Keratinocyte (primary cell): ENCODE data around the gene LRIG1. TPM values are rescaled to one million over a fixed set of nuclear protein-coding genes. Genes with fewer than 3 reads are reported as not detected.

Experiments used
- DNase-seq: peaks from one replicate; pipeline ENCODE4 v3.0.0-alpha.2; 2011; ENCODE audit warnings: low read depth, missing footprints, low spot score
- FAIRE-seq: peaks from 2 replicates; lab custom pipeline; 2011; peaks lifted over from hg19 to GRCh38; lab: Jason Lieb, UNC
- H2AFZ ChIP-seq: 2 replicates; pipeline ENCODE4 v1.6.0; 2012; ENCODE audit warnings: low read length, control low read depth, inconsistent platforms; ENCODE audit not compliant: control insufficient read depth
- H3K27ac ChIP-seq: 2 replicates; pipeline ENCODE4 v1.5.1; 2011; ENCODE audit warnings: low read length; ENCODE audit not compliant: control insufficient read depth, insufficient read depth
- H3K27me3 ChIP-seq: 3 replicates; pipeline ENCODE4 v1.6.0; 2011; ENCODE audit warnings: low read length; ENCODE audit not compliant: control insufficient read depth, insufficient read depth; ENCODE audit errors: extremely low read depth
- H3K36me3 ChIP-seq, 2 experiments: 2 replicates in 1 of 2; 3 replicates in 1 of 2; pipeline ENCODE4 v1.5.1; 2011; ENCODE audit warnings: low read length in 2 of 2, mild to moderate bottlenecking in 1 of 2; ENCODE audit not compliant: control insufficient read depth in 2 of 2, insufficient read depth in 2 of 2; ENCODE audit errors: extremely low read depth in 1 of 2
- H3K4me1 ChIP-seq: 3 replicates; pipeline ENCODE4 v1.5.1; 2011; ENCODE audit warnings: low read length; ENCODE audit not compliant: control insufficient read depth, insufficient read depth; ENCODE audit errors: extremely low read depth
- H3K4me2 ChIP-seq: 3 replicates; pipeline ENCODE4 v1.6.0; 2011; ENCODE audit warnings: low read depth, low read length; ENCODE audit not compliant: control insufficient read depth, insufficient read depth; ENCODE audit errors: extremely low read depth
- H3K4me3 ChIP-seq, 3 experiments: fragments of 200-600 bp in 1 of 3; sonication (generic) in 1 of 3; 2 replicates in 2 of 3; 3 replicates in 1 of 3; pipeline ENCODE4 v1.5.1; 2011 to 2016; ENCODE audit warnings: low read length in 3 of 3, mild to moderate bottlenecking in 3 of 3, control low read depth in 2 of 3, inconsistent platforms in 1 of 3, low read depth in 1 of 3, mixed read lengths in 1 of 3, mixed run types in 1 of 3, moderate library complexity in 1 of 3; ENCODE audit not compliant: control insufficient read depth in 2 of 3, insufficient read depth in 2 of 3; ENCODE audit errors: extremely low read depth in 1 of 3
- H3K79me2 ChIP-seq: 2 replicates; pipeline ENCODE4 v1.6.0; 2012; ENCODE audit warnings: low read length; ENCODE audit not compliant: control insufficient read depth, insufficient read depth
- H3K9ac ChIP-seq: 3 replicates; pipeline ENCODE4 v1.6.0; 2011; ENCODE audit warnings: low read length; ENCODE audit not compliant: control insufficient read depth, insufficient read depth; ENCODE audit errors: extremely low read depth
- H3K9me1 ChIP-seq: 3 replicates; pipeline ENCODE4 v1.6.0; 2011; ENCODE audit warnings: low read length; ENCODE audit not compliant: control insufficient read depth, insufficient read depth; ENCODE audit errors: extremely low read depth
- H3K9me3 ChIP-seq: 2 replicates; pipeline ENCODE4 v1.5.1; 2012; ENCODE audit warnings: low read depth, low read length; ENCODE audit not compliant: control insufficient read depth
- H4K20me1 ChIP-seq: 3 replicates; pipeline ENCODE4 v1.6.0; 2011; ENCODE audit warnings: low read length; ENCODE audit not compliant: control insufficient read depth, insufficient read depth; ENCODE audit errors: extremely low read depth
- CTCF ChIP-seq, 3 experiments: IDR thresholded peaks in 1 of 3; conservative IDR thresholded peaks in 1 of 3; optimal IDR thresholded peaks in 1 of 3; 2 replicates in 2 of 3; 3 replicates in 1 of 3; pipeline versions ENCODE3 to v1.5.1; 2011; ENCODE audit warnings: low read length in 3 of 3, mild to moderate bottlenecking in 3 of 3, moderate library complexity in 2 of 3, control low read depth in 1 of 3, inconsistent platforms in 1 of 3; ENCODE audit not compliant: insufficient read depth in 2 of 3; ENCODE audit errors: extremely low read depth in 1 of 3
- EZH2 ChIP-seq: IDR thresholded peaks from one replicate; pipeline ENCODE4 v1.6.1; 2012; ENCODE audit warnings: inconsistent platforms, mild to moderate bottlenecking, low read length, moderate library complexity
- dilution Hi-C: fragments of 300-500 bp; cut with MboI; formaldehyde crosslinking; loops from one replicate; pipeline ENCODE4 v1.7.0; 2020; ENCODE audit warnings: low sequenced_read_pairs; ENCODE audit not compliant: extremely low pct_ligation_motif_present
- polyA plus RNA-seq, 5 experiments: library from polyadenylated mRNA; depleted of rRNA in 3 of 5; stranded (reverse) in 3 of 5; stranded (forward) in 1 of 5; unstranded in 1 of 5; fragments of >200 nt; gene quantifications; 1 replicate in 1 of 5; 2 replicates in 3 of 5; 3 replicates in 1 of 5; pipeline versions ENCODE4 v1.2.1 to v1.2.3, GENCODE V29; 2011 to 2012; ENCODE audit warnings: missing spikeins in 2 of 5, low read depth in 1 of 5, low replicate concordance in 1 of 5

The LRIG1 gene
- polyA plus RNA-seq, 1 donor (not counting 4 experiments of a cell fraction or from before 2014, with no cell fraction given): 17.2 TPM

- Histone ChIP-seq H3K27me3 (no peaks in the 10 kb centered on the region), H3K4me3 (no peak overlapping the region), H3K27ac (no peak overlapping the region), H2AFZ (no peak overlapping the region), H4K20me1 (no peaks in the 10 kb centered on the region), H3K4me1 (peaks cover 4% of the 10 kb centered on the region), H3K9ac (no peak overlapping the region), H3K4me2 (no peak overlapping the region), H3K36me3 (no peaks in the 10 kb centered on the region), H3K9me1 (no peaks in the 10 kb centered on the region), H3K79me2 (peaks cover 57% of the 10 kb centered on the region), H3K9me3 (no peaks in the 10 kb centered on the region)
- DNase-seq (no peak), FAIRE-seq (no peak)
- TF ChIP-seq EZH2 (no peak), CTCF (optimal IDR thresholded peaks at IDR 0.05 in 1 of 3, IDR thresholded peaks at IDR 0.05 in 1 of 3, conservative IDR thresholded peaks at IDR 0.05 in 1 of 3; ENCODE audit: extremely low read depth in 1 of 3, insufficient read depth in 2 of 3, low read length in 3 of 3) (no peak)
- dilution Hi-C loops: no loop called here
These were observed 14.2 kb downstream of the LRIG1 start for GRCh38 chr3:66486646-66487045.

- Histone ChIP-seq H3K79me2 (peaks cover 57% of the 10 kb centered on the region), H3K36me3 (no peaks in the 10 kb centered on the region), H3K27ac (no peak overlapping the region), H3K9me1 (no peaks in the 10 kb centered on the region), H3K9ac (no peak overlapping the region), H3K4me1 (peaks cover 4% of the 10 kb centered on the region), H3K4me3 (no peak overlapping the region), H3K9me3 (no peaks in the 10 kb centered on the region), H4K20me1 (no peaks in the 10 kb centered on the region), H2AFZ (no peak overlapping the region), H3K4me2 (no peak overlapping the region), H3K27me3 (no peaks in the 10 kb centered on the region)
- no peak for TF ChIP-seq EZH2
- dilution Hi-C loops: no loop called here
- DNase-seq (no peak), FAIRE-seq (no peak)
These were observed 14.6 kb downstream of the LRIG1 start for GRCh38 chr3:66486202-66486601.

- TF ChIP-seq CTCF (optimal IDR thresholded peaks at IDR 0.05 in 1 of 3, IDR thresholded peaks at IDR 0.05 in 1 of 3, conservative IDR thresholded peaks at IDR 0.05 in 1 of 3; ENCODE audit: extremely low read depth in 1 of 3, insufficient read depth in 2 of 3, low read length in 3 of 3) (no peak), EZH2 (no peak)
- no peak overlapping the region for H2AFZ ChIP-seq
- no peaks in the 10 kb centered on the region for H3K9me1 ChIP-seq
- dilution Hi-C loops: no loop called here
- H3K4me3 ChIP-seq: no peak overlapping the region
- DNase-seq (no peak), FAIRE-seq (no peak)
- H3K79me2 ChIP-seq: peaks cover 52% of the 10 kb centered on the region
- peaks cover 4% of the 10 kb centered on the region for H3K4me1 ChIP-seq
- no peaks in the 10 kb centered on the region for H3K27me3 ChIP-seq
- no peaks in the 10 kb centered on the region for H3K36me3 ChIP-seq
- no peaks in the 10 kb centered on the region for H3K9me3 ChIP-seq
- no peak overlapping the region for H3K9ac ChIP-seq
- no peak overlapping the region for H3K27ac ChIP-seq
- H3K4me2 ChIP-seq: no peak overlapping the region
- H4K20me1 ChIP-seq: no peaks in the 10 kb centered on the region
These were observed 15.4 kb downstream of the LRIG1 start for GRCh38 chr3:66485291-66485968.
